Ectodermal cell (in vitro differentiated cells): Measurements from ENCODE around the gene NIPSNAP2.
"Not testable (repeated sequence)": the region's sequence is repeated elsewhere in the genome, so short reads cannot be mapped to it uniquely, and the experiment has no call there.

Experiments used
- H3K27ac ChIP-seq: 2 replicates; pipeline ENCODE4 v1.7.0; 2013; ENCODE audit warnings: mild to moderate bottlenecking, low read depth, low read length; ENCODE audit not compliant: insufficient read depth, poor library complexity, severe bottlenecking
- H3K27me3 ChIP-seq: 2 replicates; pipeline ENCODE4 v1.7.0; 2013; ENCODE audit warnings: mild to moderate bottlenecking, low read length; ENCODE audit not compliant: insufficient read depth, control insufficient read depth, poor library complexity, severe bottlenecking
- H3K36me3 ChIP-seq: one replicate; pipeline ENCODE4 v1.7.0; 2013; ENCODE audit warnings: low read length; ENCODE audit not compliant: control insufficient read depth, insufficient read depth
- H3K4me1 ChIP-seq: one replicate; pipeline ENCODE4 v1.7.0; 2013; ENCODE audit warnings: low read length; ENCODE audit not compliant: control insufficient read depth, insufficient read depth
- H3K4me3 ChIP-seq: 2 replicates; pipeline ENCODE4 v1.7.0; 2013; ENCODE audit warnings: low read depth, low read length, control low read depth; ENCODE audit not compliant: insufficient read depth
- H3K9me3 ChIP-seq: 2 replicates; pipeline ENCODE4 v1.7.0; 2013; ENCODE audit warnings: mild to moderate bottlenecking, low read length, moderate library complexity; ENCODE audit not compliant: control insufficient read depth
- WGBS, 2 experiments: methylation state at CpG; one replicate each; pipeline ENCODE4 v1.1.7; 2013; ENCODE audit warnings: missing lambda C conversion rate in 2 of 2; 5-methylcytosine and 5-hydroxymethylcytosine counted together

Gene NIPSNAP2

GRCh38 chr7:56017015-56017414 lies 52.6 kb downstream of the NIPSNAP2 start:
- not testable (repeated sequence) for H3K9me3 ChIP-seq, H3K36me3 ChIP-seq, H3K27ac ChIP-seq, H3K4me3 ChIP-seq, H3K4me1 ChIP-seq, H3K27me3 ChIP-seq
- 80 to 100% methylated on average over 1 to 2 of the region's 3 CpGs for WGBS, 2 experiments

DNA sequence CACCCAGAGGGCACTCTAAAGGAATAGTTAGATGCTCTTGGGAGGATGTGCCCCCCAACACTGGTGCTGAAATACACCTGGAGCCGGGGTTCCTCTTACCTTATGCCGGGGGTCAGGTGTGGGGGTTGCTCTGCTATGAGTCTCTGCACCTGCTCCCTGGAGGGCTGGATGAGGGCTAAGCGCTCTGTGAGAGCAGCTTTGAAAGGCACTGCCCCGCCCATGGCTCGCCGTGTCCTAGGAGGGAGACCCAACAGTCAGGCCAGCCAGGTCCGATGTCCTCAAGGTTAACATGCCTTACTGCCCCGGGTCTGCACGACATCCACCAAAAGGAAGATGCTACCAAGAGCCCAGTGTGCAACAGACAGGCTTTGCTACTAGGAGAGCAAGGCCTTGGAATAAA lies 55.1 kb downstream of the NIPSNAP2 start:
- Histone ChIP-seq H3K27me3 (no peaks in the 10 kb centered on the region), H3K9me3 (no peaks in the 10 kb centered on the region), H3K4me3 (no peak overlapping the region), H3K27ac (no peak overlapping the region), H3K36me3 (no peaks in the 10 kb centered on the region), H3K4me1 (no peaks in the 10 kb centered on the region)
- WGBS, 2 experiments = 96 to 97% methylated on average over 9 of the region's 9 CpGs

DNA sequence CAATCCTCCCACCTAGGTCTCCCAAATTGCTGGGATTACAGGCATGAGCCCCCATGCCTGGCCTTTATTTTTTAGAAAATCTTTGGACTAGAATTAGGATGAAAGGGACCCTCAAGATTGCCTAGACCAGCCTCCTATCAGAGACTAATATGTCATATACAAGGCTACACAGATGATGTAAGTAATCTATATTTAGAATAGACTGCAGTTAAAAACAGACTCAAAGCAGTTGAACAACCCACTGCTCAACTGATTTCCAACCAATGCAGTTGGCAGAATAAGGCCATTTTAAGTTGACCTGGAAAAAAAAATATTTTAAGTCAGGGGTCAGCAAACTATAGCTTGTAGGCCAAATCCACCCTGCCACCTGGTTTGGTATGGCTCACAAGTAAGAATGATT lies 59.1 kb downstream of the NIPSNAP2 start:
- no peaks in the 10 kb centered on the region for H3K9me3 ChIP-seq
- H3K27ac ChIP-seq = no peak overlapping the region
- no peaks in the 10 kb centered on the region for H3K4me1 ChIP-seq
- no peak overlapping the region for H3K4me3 ChIP-seq
- H3K36me3 ChIP-seq = no peaks in the 10 kb centered on the region
- H3K27me3 ChIP-seq = no peaks in the 10 kb centered on the region

DNA sequence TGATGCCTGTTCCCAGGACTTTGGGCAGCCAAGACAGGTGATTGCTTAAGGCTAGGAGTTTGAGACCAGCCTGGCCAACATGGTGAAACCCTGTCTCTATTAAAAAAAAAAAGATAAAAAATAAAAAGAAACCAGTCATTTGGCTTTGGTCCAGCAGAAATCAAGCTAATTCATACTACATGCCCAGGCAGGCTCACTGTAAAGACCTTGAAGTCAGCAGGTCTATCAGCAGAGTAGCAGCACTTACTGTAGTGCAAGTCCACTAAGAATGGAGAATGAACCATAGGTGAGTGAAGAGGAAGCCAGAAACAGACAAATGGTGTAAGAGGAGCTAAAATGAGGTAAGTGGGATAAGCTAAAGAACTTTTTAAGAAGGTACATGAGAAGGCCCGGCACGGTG lies 62.2 kb downstream of the NIPSNAP2 start:
- Histone ChIP-seq H3K36me3 (peaks cover 6% of the 10 kb centered on the region), H3K9me3 (no peaks in the 10 kb centered on the region), H3K27ac (no peak overlapping the region), H3K27me3 (no peaks in the 10 kb centered on the region), H3K4me3 (no peak overlapping the region), H3K4me1 (no peaks in the 10 kb centered on the region)
- WGBS, 2 experiments = 99 to 100% methylated on average over 2 of the region's 2 CpGs

DNA sequence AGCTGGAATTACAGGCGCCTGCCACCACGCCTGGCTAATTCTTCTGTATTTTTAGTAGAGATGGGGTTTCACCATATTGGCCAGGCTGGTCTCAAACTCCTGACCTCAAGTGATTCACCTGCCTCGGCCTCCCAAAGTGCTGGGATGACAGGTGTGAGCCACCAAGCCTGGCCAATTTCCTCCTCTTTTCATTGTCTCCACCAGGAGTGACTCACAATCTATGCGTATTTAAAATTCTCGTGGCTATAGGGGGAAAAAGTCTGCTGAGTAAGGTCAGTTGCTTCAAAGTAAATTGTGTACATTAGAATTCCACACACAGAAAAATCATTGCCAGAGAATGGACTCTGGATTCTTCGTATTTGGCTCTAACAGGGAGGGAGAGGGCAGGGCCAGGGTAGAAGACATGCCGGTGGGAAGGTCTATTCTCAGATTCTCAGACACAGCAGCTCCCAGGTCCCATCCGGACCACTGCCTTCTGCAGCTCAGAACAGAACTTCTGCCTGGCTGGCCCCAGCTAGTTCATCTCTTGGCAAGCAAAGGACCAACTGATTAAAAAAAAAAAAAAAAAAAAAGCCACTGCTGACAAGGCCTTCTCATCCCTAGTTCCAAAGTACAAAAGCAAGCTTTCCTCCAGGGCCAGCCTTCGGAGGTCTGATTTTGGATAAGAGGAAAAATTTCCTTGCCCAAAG lies 64.7 kb downstream of the NIPSNAP2 start:
- no peaks in the 10 kb centered on the region for H3K4me1 ChIP-seq
- H3K27ac ChIP-seq = no peak overlapping the region
- H3K27me3 ChIP-seq = no peaks in the 10 kb centered on the region
- H3K4me3 ChIP-seq = no peak overlapping the region
- H3K9me3 ChIP-seq = no peaks in the 10 kb centered on the region
- peaks cover 6% of the 10 kb centered on the region for H3K36me3 ChIP-seq
- WGBS, 2 experiments = 91 to 96% methylated on average over 9 of the region's 9 CpGs

DNA sequence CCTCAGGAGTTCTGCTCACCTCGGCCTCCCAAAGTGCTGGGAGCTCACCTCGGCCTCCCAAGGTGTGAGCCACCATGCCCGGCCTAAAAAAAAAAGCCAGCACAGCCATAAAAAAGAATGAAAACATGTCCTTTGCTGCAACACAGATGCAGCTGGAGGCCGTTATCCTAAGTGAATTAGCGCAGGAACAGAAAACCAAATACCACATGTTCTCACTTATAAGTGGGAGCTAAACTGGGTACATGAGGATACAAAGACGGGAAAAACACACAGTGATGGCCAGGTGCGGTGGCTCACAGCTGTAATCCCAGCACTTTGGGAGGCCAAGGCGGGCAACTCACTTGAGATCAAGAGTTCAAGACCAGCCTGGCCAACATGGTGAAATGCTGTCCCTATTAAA lies 66.0 kb downstream of the NIPSNAP2 start:
- Histone ChIP-seq H3K27me3 (no peaks in the 10 kb centered on the region), H3K9me3 (no peaks in the 10 kb centered on the region), H3K36me3 (peaks cover 6% of the 10 kb centered on the region), H3K4me1 (no peaks in the 10 kb centered on the region), H3K4me3 (no peak overlapping the region), H3K27ac (no peak overlapping the region)
- 95% methylated on average over 8 of the region's 8 CpGs for WGBS, 2 experiments

DNA sequence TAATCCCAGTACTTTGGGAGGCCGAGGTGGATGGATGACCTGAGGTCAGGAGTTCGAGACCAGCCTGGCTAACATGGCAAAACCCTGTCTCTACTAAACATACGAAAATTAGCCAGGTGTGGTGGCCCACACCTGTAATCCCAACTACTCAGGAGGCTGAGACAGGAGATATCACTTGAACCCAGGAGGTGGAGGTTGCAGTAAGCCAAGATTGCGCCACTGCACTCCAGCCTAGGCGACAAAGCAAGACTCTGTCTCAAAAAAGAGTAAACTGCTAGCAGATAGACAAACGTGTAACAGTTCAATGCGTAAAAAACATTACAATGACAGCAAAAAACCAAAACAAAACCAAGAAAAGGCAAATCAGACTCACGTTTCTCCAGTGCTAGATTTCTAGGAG lies 67.2 kb downstream of the NIPSNAP2 start:
- H3K4me1 ChIP-seq, H3K4me3 ChIP-seq, H3K9me3 ChIP-seq, H3K36me3 ChIP-seq, H3K27ac ChIP-seq, H3K27me3 ChIP-seq: not testable (repeated sequence)
- 81 to 84% methylated on average over 8 of the region's 8 CpGs for WGBS, 2 experiments

DNA sequence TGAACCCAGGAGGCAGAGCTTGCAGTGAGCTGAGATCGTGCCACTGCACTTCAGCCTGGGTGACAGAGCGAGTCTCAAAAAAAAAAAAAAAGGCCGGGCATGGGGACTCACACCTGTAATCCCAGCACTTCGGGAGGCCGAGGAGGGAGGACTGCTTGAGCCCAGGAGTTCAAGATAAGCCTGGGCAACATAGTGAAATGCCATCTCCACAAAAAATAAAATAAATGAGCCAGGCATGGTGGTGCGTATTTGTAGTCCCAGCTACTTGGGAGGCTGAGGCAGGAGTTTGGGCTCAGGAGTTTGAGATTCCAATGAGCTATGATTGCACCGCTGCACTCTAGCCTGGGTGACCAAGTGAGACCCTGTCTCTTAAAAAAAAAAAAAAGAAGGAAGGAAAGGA lies 68.2 kb downstream of the NIPSNAP2 start:
- 86 to 95% methylated on average over 7 of the region's 7 CpGs for WGBS, 2 experiments
- not testable (repeated sequence) for H3K36me3 ChIP-seq, H3K4me3 ChIP-seq

DNA sequence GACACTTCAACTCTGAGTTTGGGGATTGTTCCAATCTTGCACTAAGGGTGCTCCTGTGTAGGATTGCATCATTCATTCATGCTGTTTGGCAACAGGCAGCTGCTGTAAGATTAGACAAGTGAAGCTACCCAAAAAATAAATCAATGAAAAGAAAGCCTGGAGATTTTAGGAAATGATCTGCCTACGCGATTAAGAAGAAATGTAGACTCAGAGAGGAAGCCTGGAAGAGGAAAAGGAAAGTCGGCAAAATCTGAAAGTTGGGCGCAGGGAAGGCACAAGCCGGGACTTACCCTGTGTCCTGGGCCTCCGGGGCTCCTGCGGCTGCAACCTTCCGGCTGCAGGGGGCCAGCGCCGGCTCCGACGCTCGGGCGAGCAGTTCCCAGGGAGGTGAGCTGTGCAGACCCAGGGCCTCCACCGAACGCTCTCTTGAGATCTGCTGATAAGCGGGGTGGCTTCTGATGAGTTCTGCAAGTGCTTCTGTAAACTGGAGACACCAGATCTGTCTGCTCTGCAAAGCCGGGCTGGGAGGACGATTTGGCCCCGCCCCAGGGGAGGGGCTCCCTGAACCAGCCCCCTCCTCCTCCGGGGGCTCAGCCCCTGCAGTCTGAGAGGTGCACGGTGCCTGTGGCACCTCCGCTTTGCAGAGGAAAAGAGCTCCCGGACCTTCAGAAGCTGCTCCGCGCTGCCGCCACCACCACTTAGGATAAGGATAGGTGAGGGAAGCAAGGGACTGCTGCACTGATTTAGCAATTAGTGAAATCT lies 69.5 kb downstream of the NIPSNAP2 start:
- no peaks in the 10 kb centered on the region for H3K9me3 ChIP-seq
- WGBS, 2 experiments = 1% methylated on average over 27 of the region's 27 CpGs
- H3K4me1 ChIP-seq = no peaks in the 10 kb centered on the region
- H3K4me3 ChIP-seq = peak overlapping the region; percentile 56
- H3K36me3 ChIP-seq = peaks cover 5% of the 10 kb centered on the region
- H3K27ac ChIP-seq = peak overlapping the region; percentile 85
- H3K27me3 ChIP-seq = no peaks in the 10 kb centered on the region

More for the DNA sequence above, 68.2 kb downstream of the NIPSNAP2 start:
- not testable (repeated sequence) for H3K27ac ChIP-seq, H3K9me3 ChIP-seq, H3K27me3 ChIP-seq, H3K4me1 ChIP-seq

DNA sequence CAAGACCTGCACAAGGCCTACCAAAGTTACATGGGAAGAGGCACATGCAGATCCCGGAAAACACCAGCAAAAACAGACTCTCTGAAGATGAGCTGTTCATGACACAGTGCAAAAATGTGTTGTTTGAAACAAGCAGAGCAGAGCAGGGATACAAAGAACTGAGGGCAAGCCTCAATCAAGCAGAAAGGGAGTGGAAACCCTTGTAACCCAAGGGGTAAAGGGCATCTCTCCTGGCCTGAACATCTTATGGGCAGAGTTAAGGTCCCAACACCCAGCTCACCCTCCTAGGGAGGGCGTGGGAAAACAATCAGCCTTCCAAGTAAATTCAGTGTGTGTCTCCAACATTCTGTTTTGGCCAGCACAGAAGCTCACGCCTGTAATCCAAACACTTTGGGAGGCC lies 76.3 kb downstream of the NIPSNAP2 start:
- no peaks in the 10 kb centered on the region for H3K27me3 ChIP-seq
- WGBS, 2 experiments = 92 to 95% methylated on average over 3 of the region's 3 CpGs
- H3K4me1 ChIP-seq = no peaks in the 10 kb centered on the region
- H3K4me3 ChIP-seq = no peak overlapping the region
- H3K9me3 ChIP-seq = no peaks in the 10 kb centered on the region
- H3K36me3 ChIP-seq = peaks cover 4% of the 10 kb centered on the region
- no peak overlapping the region for H3K27ac ChIP-seq
